GM12878 (cell line): Measurements from ENCODE around the gene ASPG. TPM values are rescaled to one million over a fixed set of nuclear protein-coding genes. Genes with fewer than 3 reads are reported as not detected.

ENCODE experiments used
- ATAC-seq: fragments of 200-7000 bp; cut with Tn5 transposase; 3 replicates; pipeline ENCODE4 v1.9.1; 2020; ENCODE audit warnings: mild to moderate bottlenecking, moderate library complexity
- BruUV-seq: library from RNA; stranded (reverse); fragments of 400-500 nt; replicated peaks from 2 replicates; lab custom pipeline; 2021; lab: Mats Ljungman, UMichigan
- CTCF ChIA-PET: fragments of 300-600 bp; sonication (Branson Sonifier 250); formaldehyde crosslinking; extraction: SDS; loops from one replicate; lab custom pipeline; 2021; ENCODE audit warnings: inconsistent platforms; lab: Yijun Ruan, JAX
- POLR2A ChIA-PET: fragments of 350-600 bp; formaldehyde crosslinking; extraction: SDS; loops from one replicate; lab custom pipeline; 2021; ENCODE audit warnings: inconsistent platforms; lab: Charles Lee
- RAD21 ChIA-PET: fragments of 300-600 bp; sonication (Branson Sonifier 250); formaldehyde crosslinking; loops from one replicate; lab custom pipeline; 2023; ENCODE audit warnings: antibody characterized with exemption; ENCODE audit not compliant: unreplicated experiment; lab: Charles Lee
- SMC1A ChIA-PET: fragments of 300-600 bp; sonication (Branson Sonifier 250); formaldehyde crosslinking; loops from one replicate; lab custom pipeline; 2023; ENCODE audit not compliant: unreplicated experiment, uncharacterized antibody; lab: Charles Lee
- DNase-seq: peaks from one replicate; pipeline ENCODE4 v3.0.0-alpha.2; 2011; ENCODE audit warnings: low read depth, low spot score
- FAIRE-seq: peaks from 3 replicates; lab custom pipeline; 2011; peaks lifted over from hg19 to GRCh38; lab: Jason Lieb, UNC
- H2AFZ ChIP-seq: 2 replicates; pipeline ENCODE4 v1.6.0; 2011; ENCODE audit warnings: low read depth, low read length, control low read depth; ENCODE audit not compliant: control insufficient read depth
- H3K27ac ChIP-seq: 2 replicates; pipeline ENCODE4 v1.5.1; 2011; ENCODE audit warnings: control low read depth; ENCODE audit not compliant: control insufficient read depth, insufficient read depth
- H3K27me3 ChIP-seq, 2 experiments: replicated peaks in 1 of 2; 2 replicates each; pipeline versions ENCODE4 v1.6.0 to v1.6.1; 2011; ENCODE audit warnings: low read length in 1 of 2; ENCODE audit not compliant: control insufficient read depth in 2 of 2, insufficient read depth in 2 of 2
- H3K36me3 ChIP-seq, 2 experiments: 2 replicates each; pipeline ENCODE4 v1.5.1; 2011; ENCODE audit warnings: low read length in 1 of 2; ENCODE audit not compliant: control insufficient read depth in 2 of 2, insufficient read depth in 2 of 2
- H3K4me1 ChIP-seq: 2 replicates; pipeline ENCODE4 v1.6.1; 2011; ENCODE audit warnings: mild to moderate bottlenecking, low read length, moderate library complexity, mixed read lengths; ENCODE audit not compliant: control insufficient read depth, insufficient read depth
- H3K4me2 ChIP-seq: 2 replicates; pipeline ENCODE4 v1.6.0; 2011; ENCODE audit warnings: control low read depth; ENCODE audit not compliant: control insufficient read depth, insufficient read depth
- H3K4me3 ChIP-seq: fragments of 200-600 bp; sonication (generic); 2 replicates; pipeline ENCODE4 v1.5.1; 2016
- H3K79me2 ChIP-seq: 2 replicates; pipeline ENCODE4 v1.6.0; 2011; ENCODE audit warnings: low read length; ENCODE audit not compliant: control insufficient read depth, insufficient read depth
- H3K9ac ChIP-seq: 2 replicates; pipeline ENCODE4 v1.8.0; 2011; ENCODE audit warnings: low read length, control low read depth, mixed read lengths; ENCODE audit not compliant: control insufficient read depth, insufficient read depth
- H3K9me3 ChIP-seq: replicated peaks from 3 replicates; pipeline ENCODE4 v1.5.1; 2011; ENCODE audit warnings: mild to moderate bottlenecking, low read length; ENCODE audit not compliant: control insufficient read depth, insufficient read depth
- H4K20me1 ChIP-seq: 2 replicates; pipeline ENCODE4 v1.6.0; 2011; ENCODE audit not compliant: control insufficient read depth, insufficient read depth
- BRCA1 ChIP-seq: IDR thresholded peaks from 2 replicates; pipeline ENCODE4 v1.6.1; 2011; ENCODE audit warnings: low read depth, low read length, improper control_type of control experiment
- CHD1 ChIP-seq: IDR thresholded peaks from 2 replicates; pipeline ENCODE4 v1.6.1; 2012; ENCODE audit warnings: low read depth, low read length, improper control_type of control experiment
- CHD4 ChIP-seq: fragments of 200-600 bp; sonication (generic); IDR thresholded peaks from 2 replicates; pipeline ENCODE4 v1.6.1; 2016; ENCODE audit warnings: mild to moderate bottlenecking
- DPF2 ChIP-seq: fragments of 450-650 bp; IDR thresholded peaks from 2 replicates; pipeline ENCODE4 v1.6.1; 2017; ENCODE audit warnings: mild to moderate bottlenecking
- IKZF2 ChIP-seq, 2 experiments: fragments of 450-650 bp; IDR thresholded peaks; 2 replicates each; pipeline ENCODE4 v1.6.1; 2017; ENCODE audit warnings: mild to moderate bottlenecking in 2 of 2, moderate library complexity in 2 of 2
- IRF3 ChIP-seq: fragments of 450-650 bp; IDR thresholded peaks from 2 replicates; pipeline ENCODE4 v1.6.1; 2014; ENCODE audit warnings: mild to moderate bottlenecking
- LARP7 ChIP-seq: fragments of 450-650 bp; IDR thresholded peaks from 2 replicates; pipeline ENCODE4 v1.6.1; 2017; ENCODE audit warnings: mild to moderate bottlenecking
- MEF2A ChIP-seq: IDR thresholded peaks from 2 replicates; pipeline ENCODE4 v1.6.1; 2011; ENCODE audit warnings: low read depth, mild to moderate bottlenecking, low read length, moderate library complexity; ENCODE audit not compliant: insufficient read depth
- MXI1 ChIP-seq: fragments of 150-350 bp; IDR thresholded peaks from 2 replicates; pipeline ENCODE4 v1.6.1; 2011; ENCODE audit warnings: low read depth, mild to moderate bottlenecking, inconsistent platforms, low read length, improper control_type of control experiment
- RBBP5 ChIP-seq: fragments of 200-600 bp; sonication (generic); conservative IDR thresholded peaks from 2 replicates; pipeline ENCODE4 v1.6.1; 2016
- WGBS: methylation state at CpG from one replicate; pipeline ENCODE4 v1.1.6; 2016; ENCODE audit warnings: low lambda C conversion rate; ENCODE audit not compliant: insufficient replicate concordance, insufficient coverage; ENCODE audit errors: missing lambda C conversion rate; 5-methylcytosine and 5-hydroxymethylcytosine counted together
- in situ Hi-C: fragments of 300-500 bp; cut with MboI; formaldehyde crosslinking; loops from 9 replicates; pipeline ENCODE4 v1.14.3; 2018; ENCODE audit warnings: mixed read lengths
- intact Hi-C: fragments of 100-400 bp; cut with micrococcal nuclease; formaldehyde crosslinking; loops from one replicate; pipeline ENCODE4 v1.14.2; 2022; ENCODE audit not compliant: unreplicated experiment
- polyA plus RNA-seq, 11 experiments: library from polyadenylated mRNA; depleted of rRNA in 4 of 11; unstranded in 6 of 11; stranded (reverse) in 5 of 11; fragments of >200 nt; fragmentation: Nextera tagmentation in 4 of 11; fragmentation: Illumina TruSeq in 1 of 11; extraction: Ambion mirVana in 4 of 11; extraction: Trizol in 1 of 11; gene quantifications; 1 replicate in 1 of 11; 2 replicates in 10 of 11; pipeline versions ENCODE4 v1.2.1 to v1.2.3, GENCODE V29; 2011 to 2016; ENCODE audit warnings: inconsistent platforms in 2 of 11, missing spikeins in 2 of 11, low read depth in 1 of 11
- total RNA-seq, 4 experiments: library from RNA; depleted of rRNA in 3 of 4; stranded (reverse); fragments of >200 nt in 3 of 4; fragmentation: Illumina TruSeq in 1 of 4; extraction: Trizol in 1 of 4; gene quantifications; 2 replicates each; pipeline versions ENCODE4 v1.2.1 to v1.2.3, GENCODE V29; 2013 to 2021
- TF ChIP-seq, protein P1 (sequence below): fragments of 450-650 bp; IDR thresholded peaks from 2 replicates; pipeline ENCODE4 v1.6.1; 2017; ENCODE audit warnings: mild to moderate bottlenecking

ASPG gene
- total and polyA plus RNA-seq, 10 of the 15 experiments (the other 5 are each of a cell fraction or from before 2014, with no cell fraction given), result not detected

GRCh38 chr14:104145826-104146601, 60.5 kb downstream of the ASPG start:
- 32% methylated on average over 15 of the region's 15 CpGs for WGBS
- no peak overlapping the region for H3K27ac ChIP-seq
- no peaks in the 10 kb centered on the region for H3K36me3 ChIP-seq
- FAIRE-seq (no peak), ATAC-seq (no peak), DNase-seq (no peak)
- H3K4me2 ChIP-seq, result no peak overlapping the region
- no peak overlapping the region for H3K9ac ChIP-seq
- no peaks in the 10 kb centered on the region for H4K20me1 ChIP-seq
- in situ Hi-C loops, result no loop called here
- ChIA-PET RAD21 (no interaction called here), CTCF (interaction anchor here (0.7 kb wide), 1 partner anchor 153 kb away, joined by 3 read pairs; no protein-coding TSS in a partner anchor), SMC1A (no interaction called here), POLR2A (interaction anchor here (0.6 kb wide), 1 partner anchor 366 kb away, joined by 4 read pairs; no protein-coding TSS in a partner anchor)
- H3K27me3 ChIP-seq, result peaks cover 0 to 1% of the 10 kb centered on the region in 2 experiments; a peak in 1 of 4 replicates
- intact Hi-C loops, result no loop called here
- H3K9me3 ChIP-seq, result no peaks in the 10 kb centered on the region
- no peaks in the 10 kb centered on the region for H3K79me2 ChIP-seq
- BruUV-seq, result no TSS peak
- TF ChIP-seq, protein P1, sequence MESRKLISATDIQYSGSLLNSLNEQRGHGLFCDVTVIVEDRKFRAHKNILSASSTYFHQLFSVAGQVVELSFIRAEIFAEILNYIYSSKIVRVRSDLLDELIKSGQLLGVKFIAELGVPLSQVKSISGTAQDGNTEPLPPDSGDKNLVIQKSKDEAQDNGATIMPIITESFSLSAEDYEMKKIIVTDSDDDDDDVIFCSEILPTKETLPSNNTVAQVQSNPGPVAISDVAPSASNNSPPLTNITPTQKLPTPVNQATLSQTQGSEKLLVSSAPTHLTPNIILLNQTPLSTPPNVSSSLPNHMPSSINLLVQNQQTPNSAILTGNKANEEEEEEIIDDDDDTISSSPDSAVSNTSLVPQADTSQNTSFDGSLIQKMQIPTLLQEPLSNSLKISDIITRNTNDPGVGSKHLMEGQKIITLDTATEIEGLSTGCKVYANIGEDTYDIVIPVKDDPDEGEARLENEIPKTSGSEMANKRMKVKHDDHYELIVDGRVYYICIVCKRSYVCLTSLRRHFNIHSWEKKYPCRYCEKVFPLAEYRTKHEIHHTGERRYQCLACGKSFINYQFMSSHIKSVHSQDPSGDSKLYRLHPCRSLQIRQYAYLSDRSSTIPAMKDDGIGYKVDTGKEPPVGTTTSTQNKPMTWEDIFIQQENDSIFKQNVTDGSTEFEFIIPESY, result no peak
- no peak for TF ChIP-seq IKZF2 (IDR thresholded peaks at IDR 0.05)
- TF ChIP-seq CHD4, result no peak
- TF ChIP-seq RBBP5, result no peak
- TF ChIP-seq DPF2, result no peak
- TF ChIP-seq MXI1, result no peak
- TF ChIP-seq CHD1, result no peak
- no peak for TF ChIP-seq LARP7
- TF ChIP-seq IRF3, result no peak
- no peak for TF ChIP-seq BRCA1
- no peak for TF ChIP-seq MEF2A
- no peak overlapping the region for H3K4me3 ChIP-seq
- H3K4me1 ChIP-seq, result no peaks in the 10 kb centered on the region
- no peak overlapping the region for H2AFZ ChIP-seq
